HuH-7 (cell line): ENCODE data around the gene AXL.
"Not testable (repeated sequence)": the region's sequence is repeated elsewhere in the genome, so short reads cannot be mapped to it uniquely, and the experiment has no call there.

ENCODE experiments used
- DNase-seq: peaks from one replicate; pipeline ENCODE4 v3.0.0; 2011; ENCODE audit warnings: low spot score

Gene AXL

GRCh38 chr19:41218615-41219507 is at the start of gene AXL:
AXL (plus strand) TSS chr19:41219223; CDS start chr19:41219393, 170 bp downstream.
- DNase-seq = no peak

- no peak for DNase-seq
Observed at GRCh38 chr19:41172297-41173164, 46.5 kb upstream of the AXL start.

- DNase-seq = no peak
Observed at GRCh38 chr19:41174297-41174928, 44.6 kb upstream of the AXL start.

GRCh38 chr19:41175801-41176777 is 42.9 kb upstream of the AXL start:
- no peak for DNase-seq

- not testable (repeated sequence) for DNase-seq
Observed at GRCh38 chr19:41180173-41180572, 38.9 kb upstream of the AXL start.

- no peak for DNase-seq
Observed at GRCh38 chr19:41186971-41187883, 31.8 kb upstream of the AXL start.

- no peak for DNase-seq
Observed at GRCh38 chr19:41187884-41188279, 31.1 kb upstream of the AXL start.

- DNase-seq = no peak
Observed at GRCh38 chr19:41189425-41190065, 29.5 kb upstream of the AXL start.

GRCh38 chr19:41192574-41193429 is 26.2 kb upstream of the AXL start, which contains the start of gene CYP2S1:
CYP2S1 (plus strand) TSS chr19:41193219; CDS start chr19:41193265, 46 bp downstream.
- peak; percentile 56 for DNase-seq

GRCh38 chr19:41193430-41194156 is 25.4 kb upstream of the AXL start:
- no peak for DNase-seq

GRCh38 chr19:41194157-41194552 is 24.9 kb upstream of the AXL start:
- no peak for DNase-seq

GRCh38 chr19:41195675-41196497 is 23.1 kb upstream of the AXL start:
- DNase-seq = no peak

GRCh38 chr19:41198559-41198958 is 20.5 kb upstream of the AXL start:
- DNase-seq = no peak

GRCh38 chr19:41203371-41203770 is 15.7 kb upstream of the AXL start:
- no peak for DNase-seq

GRCh38 chr19:41204338-41204737 is 14.7 kb upstream of the AXL start:
- peak; percentile 93 for DNase-seq

- no peak for DNase-seq
Observed at GRCh38 chr19:41205995-41206394, 13.0 kb upstream of the AXL start.

GRCh38 chr19:41206456-41206855 is 12.6 kb upstream of the AXL start:
- DNase-seq = no peak
